ENCODE results near the gene SELENOS.

DNA sequence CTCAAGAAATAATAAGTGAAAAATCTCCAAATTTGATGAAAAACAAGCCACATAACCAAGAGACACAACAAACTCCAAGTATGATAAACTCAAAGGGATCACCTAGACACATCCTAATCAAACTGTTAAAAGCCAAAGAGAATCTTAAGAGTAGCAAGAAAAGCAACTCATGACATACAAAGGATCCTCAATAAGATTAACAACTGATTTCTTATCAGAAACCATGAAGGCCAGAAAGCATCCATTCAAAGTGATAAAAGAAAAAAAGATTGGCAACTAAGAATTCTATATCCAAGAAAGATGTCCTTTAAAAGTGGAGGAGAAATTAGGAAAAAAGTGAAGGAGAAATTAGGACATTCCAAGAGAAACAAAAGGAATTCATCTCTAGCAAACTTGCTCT lies 49.0 kb downstream of the SELENOS start:
- TF ChIP-seq CTCF (IDR thresholded peaks at IDR 0.05; ENCODE audit: poor library complexity) = no peak
- no peak for TF ChIP-seq EZH2 (IDR thresholded peaks at IDR 0.05; ENCODE audit: borderline replicate concordance)

All from hepatocyte (in vitro differentiated cells).